ENCODE data around the gene DDB1.
A peak's percentile ranks its signal among the peaks of the same experiment; 100 is the strongest.

The DDB1 gene

GRCh38 chr11:61327669-61328071 lies 5.2 kb downstream of the DDB1 start:
- peak; percentile 53 for FAIRE-seq
- no peak for DNase-seq (ENCODE audit: insufficient read length, low spot score)
- TF ChIP-seq CTCF (IDR thresholded peaks at IDR 0.05; ENCODE audit: insufficient read depth, missing control alignments): no peak

GRCh38 chr11:61325649-61326414 lies 7.1 kb downstream of the DDB1 start:
- TF ChIP-seq CTCF (IDR thresholded peaks at IDR 0.05; ENCODE audit: insufficient read depth, missing control alignments): no peak
- no peak for DNase-seq (ENCODE audit: insufficient read length, low spot score)
- no peak for FAIRE-seq

- FAIRE-seq (no peak), DNase-seq (ENCODE audit: insufficient read length, low spot score) (no peak)
- TF ChIP-seq CTCF (IDR thresholded peaks at IDR 0.05; ENCODE audit: insufficient read depth, missing control alignments): no peak
Measured at GRCh38 chr11:61315260-61315659, 17.6 kb downstream of the DDB1 start.

GRCh38 chr11:61310749-61311148 lies 22.2 kb downstream of the DDB1 start:
- no peak for TF ChIP-seq CTCF (IDR thresholded peaks at IDR 0.05; ENCODE audit: insufficient read depth, missing control alignments)
- DNase-seq (ENCODE audit: insufficient read length, low spot score) (no peak), FAIRE-seq (no peak)

- FAIRE-seq: no peak
- no peak for DNase-seq (ENCODE audit: insufficient read length, low spot score)
- TF ChIP-seq CTCF (IDR thresholded peaks at IDR 0.05; ENCODE audit: insufficient read depth, missing control alignments): no peak
Measured at GRCh38 chr11:61309739-61310138, 23.2 kb downstream of the DDB1 start.

- no peak for TF ChIP-seq CTCF (IDR thresholded peaks at IDR 0.05; ENCODE audit: insufficient read depth, missing control alignments)
- DNase-seq (ENCODE audit: insufficient read length, low spot score): no peak
- FAIRE-seq: no peak
Measured at GRCh38 chr11:61309141-61309540, 23.8 kb downstream of the DDB1 start.

- TF ChIP-seq CTCF (IDR thresholded peaks at IDR 0.05; ENCODE audit: insufficient read depth, missing control alignments): no peak
- DNase-seq (ENCODE audit: insufficient read length, low spot score): no peak
- FAIRE-seq: no peak
Measured at GRCh38 chr11:61307354-61307753, 25.6 kb downstream of the DDB1 start.

Data from D721Med (cell line).